ENCODE measurements around the gene FANCE. TPM values are rescaled to one million over a fixed set of nuclear protein-coding genes. Genes with fewer than 3 reads are reported as not detected.

The FANCE gene
- total RNA-seq, 2 experiments from 2014 or later: 14.9 to 15.9 TPM

DNA sequence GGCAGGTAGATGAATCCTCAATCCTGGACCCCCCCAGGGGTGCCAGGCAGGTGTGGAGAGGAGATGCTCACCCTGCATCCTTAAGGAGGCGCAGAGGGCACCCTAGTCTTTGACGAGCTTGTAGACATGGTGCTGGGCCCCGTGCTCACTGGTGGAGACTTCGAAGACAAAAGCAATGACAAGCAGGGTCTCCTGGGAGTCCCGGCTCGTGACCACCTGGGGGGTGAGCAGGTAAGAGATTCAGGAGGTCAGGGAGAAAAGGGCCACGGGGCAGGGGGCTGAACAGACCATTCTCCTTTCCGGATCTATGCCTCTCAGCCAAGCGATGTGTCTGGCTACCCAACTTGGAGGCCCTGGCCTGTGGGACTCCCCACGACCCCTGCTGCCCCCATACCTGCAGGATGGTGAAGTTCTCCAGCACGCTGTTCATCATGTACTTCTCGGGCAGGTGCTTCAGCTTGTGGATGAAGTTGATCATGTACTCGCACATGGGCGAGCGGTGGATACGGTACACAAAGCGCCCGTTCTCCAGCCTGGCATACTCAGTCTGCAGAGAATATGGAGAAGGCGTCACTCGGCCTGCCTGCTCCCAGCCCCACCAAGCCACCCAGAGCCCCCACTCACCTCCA is 22.9 kb downstream of the FANCE start:
- Mint-ChIP-seq H3K9me3 (no peaks in the 10 kb centered on the region), H3K36me3 (peaks cover 8% of the 10 kb centered on the region), H3K27ac (no peak overlapping the region), H3K4me3 (no peak overlapping the region), H3K4me1 (peaks cover 20% of the 10 kb centered on the region), H3K27me3 (no peaks in the 10 kb centered on the region)
- POLR2A ChIA-PET: no interaction called here
- DNase-seq: no peak
- no peak for ATAC-seq (ENCODE audit: low read depth)

DNA sequence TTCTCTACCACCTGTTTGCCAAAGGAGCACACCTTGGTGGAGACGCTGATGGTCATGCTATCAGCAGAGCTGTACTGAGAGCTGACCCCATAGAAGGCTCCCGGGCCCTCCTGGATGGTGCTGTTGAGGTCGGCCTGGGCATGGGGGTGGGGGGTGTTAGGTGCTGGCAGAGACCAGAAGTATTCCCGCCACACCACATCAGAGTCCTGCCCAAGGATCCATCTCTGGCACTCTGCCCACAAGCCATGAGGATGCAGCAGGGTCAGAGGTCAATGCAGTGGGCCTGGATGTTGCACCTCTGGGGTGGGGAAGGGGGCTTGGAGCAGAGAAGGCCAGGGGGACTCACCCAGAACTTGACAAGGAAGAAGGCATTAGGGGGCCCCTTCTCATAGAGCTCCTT is 23.4 kb downstream of the FANCE start:
- DNase-seq (no peak), ATAC-seq (ENCODE audit: low read depth) (no peak)
- Mint-ChIP-seq H3K9me3 (no peaks in the 10 kb centered on the region), H3K36me3 (peaks cover 4% of the 10 kb centered on the region), H3K27me3 (peaks cover 2% of the 10 kb centered on the region), H3K4me3 (no peak overlapping the region), H3K27ac (no peak overlapping the region), H3K4me1 (peaks cover 15% of the 10 kb centered on the region)
- POLR2A ChIA-PET: no interaction called here

DNA sequence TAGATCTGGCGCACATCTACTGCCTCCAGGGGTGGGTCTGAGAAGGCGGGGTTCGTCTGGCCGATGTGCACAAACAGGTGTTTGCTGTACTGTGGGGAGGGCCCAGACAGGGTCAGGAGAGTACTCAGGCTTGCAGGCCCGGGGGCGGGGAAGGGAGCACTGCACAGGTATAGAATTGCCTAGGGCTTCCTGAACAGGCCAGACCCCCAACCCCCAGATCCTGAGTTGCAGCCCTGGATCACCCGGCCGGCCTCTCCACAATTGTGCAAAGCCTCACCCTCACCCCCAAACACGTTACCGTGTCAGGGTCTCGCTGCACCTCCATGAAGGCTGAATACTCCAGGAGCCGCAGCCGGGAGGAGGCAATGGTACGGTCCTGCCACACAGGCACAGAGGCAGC is 23.9 kb downstream of the FANCE start:
- ATAC-seq (ENCODE audit: low read depth) (no peak), DNase-seq (no peak)
- Mint-ChIP-seq H3K27me3 (peaks cover 2% of the 10 kb centered on the region), H3K4me1 (peaks cover 12% of the 10 kb centered on the region), H3K4me3 (no peak overlapping the region), H3K9me3 (no peaks in the 10 kb centered on the region), H3K27ac (no peak overlapping the region), H3K36me3 (peaks cover 1% of the 10 kb centered on the region)
- POLR2A ChIA-PET: no interaction called here

DNA sequence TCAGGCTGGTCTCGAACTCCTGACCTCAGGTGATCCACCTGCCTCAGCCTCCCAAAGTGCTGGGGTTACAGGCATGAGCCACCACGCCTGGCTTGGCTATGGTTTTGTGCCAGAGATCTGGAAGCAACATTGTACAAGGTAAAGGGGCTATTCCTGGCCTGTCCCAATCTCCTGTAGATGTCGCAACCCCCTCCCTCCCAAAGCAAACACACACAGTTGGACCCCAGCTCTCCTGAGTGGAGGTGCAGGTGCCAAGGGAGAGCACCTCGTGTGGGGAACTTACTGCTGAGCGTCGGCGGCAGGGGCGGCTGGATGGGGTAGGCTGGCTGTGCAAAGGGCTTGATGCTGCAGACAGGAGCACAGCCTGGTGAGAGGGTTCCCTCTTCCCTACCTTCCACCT is 24.9 kb downstream of the FANCE start:
- POLR2A ChIA-PET: interaction anchor here (0.6 to 1.2 kb wide), 2 partner anchors 12 to 64 kb away, joined by 3 to 4 read pairs; no protein-coding TSS in a partner anchor
- no peak for DNase-seq
- Mint-ChIP-seq H3K9me3 (no peaks in the 10 kb centered on the region), H3K27ac (no peak overlapping the region), H3K36me3 (peaks cover 1% of the 10 kb centered on the region), H3K4me1 (peaks cover 4% of the 10 kb centered on the region), H3K27me3 (peaks cover 5% of the 10 kb centered on the region), H3K4me3 (no peak overlapping the region)
- no peak for ATAC-seq (ENCODE audit: low read depth)

DNA sequence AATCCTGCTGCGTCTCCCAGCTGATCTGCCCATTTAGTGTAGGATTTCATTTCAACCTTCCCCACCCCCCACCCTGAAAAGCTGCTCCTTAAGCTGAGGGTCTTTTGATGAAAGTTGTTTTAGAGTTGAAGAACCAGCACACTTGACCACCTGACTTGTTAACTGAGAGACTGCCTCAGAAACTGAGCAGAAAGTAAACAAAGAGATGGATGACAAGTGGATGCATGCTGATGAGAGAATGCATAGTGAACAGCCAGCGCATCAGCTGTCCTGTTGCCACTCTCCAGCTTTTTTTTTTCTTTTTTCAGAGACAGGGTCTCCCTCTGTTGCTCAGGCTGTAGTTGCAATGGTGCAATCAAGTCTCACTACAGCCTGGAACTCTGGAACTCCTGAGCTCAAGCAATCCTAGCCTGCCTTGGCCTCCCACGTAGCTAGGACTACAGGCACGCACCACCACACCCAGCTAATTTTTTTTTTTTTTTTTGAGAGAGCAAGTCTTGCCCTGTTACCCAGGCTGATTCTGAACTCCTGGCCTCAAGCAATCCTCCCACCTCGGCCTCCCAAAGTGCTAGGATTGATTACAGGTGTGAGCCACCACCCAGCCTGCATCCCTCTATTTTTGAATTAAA is 25.5 kb downstream of the FANCE start:
- H3K4me3 Mint-ChIP-seq: no peak overlapping the region
- H3K4me1 Mint-ChIP-seq: peaks cover 1% of the 10 kb centered on the region
- ATAC-seq (ENCODE audit: low read depth): no peak
- peaks cover 1% of the 10 kb centered on the region for H3K36me3 Mint-ChIP-seq
- DNase-seq: no peak
- no peak overlapping the region for H3K27ac Mint-ChIP-seq
- POLR2A ChIA-PET: interaction anchor here (0.6 to 1.2 kb wide), 2 partner anchors 11 to 63 kb away, joined by 3 to 4 read pairs; no protein-coding TSS in a partner anchor
- H3K9me3 Mint-ChIP-seq: no peaks in the 10 kb centered on the region
- peaks cover 5% of the 10 kb centered on the region for H3K27me3 Mint-ChIP-seq

DNA sequence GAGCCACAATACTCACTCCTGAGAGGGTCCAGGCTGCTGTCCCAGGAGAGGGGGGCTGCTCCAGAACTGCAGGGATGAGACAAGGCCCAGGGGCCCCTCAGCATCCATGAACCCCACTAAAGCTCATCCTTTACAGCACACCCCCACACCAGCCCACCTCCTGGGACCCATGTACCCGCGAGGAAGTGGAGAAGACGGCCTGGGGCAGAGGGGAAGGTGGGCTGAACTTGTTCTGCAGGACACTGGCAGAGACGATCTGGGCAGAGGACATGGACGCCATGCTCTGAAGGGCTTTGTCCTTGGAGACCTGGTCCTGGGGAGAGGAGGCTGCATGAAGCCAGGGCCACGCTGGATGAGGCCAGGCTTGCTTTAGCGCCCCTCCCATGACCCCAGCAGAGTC is 26.1 kb downstream of the FANCE start:
- no peak overlapping the region for H3K27ac Mint-ChIP-seq
- no peaks in the 10 kb centered on the region for H3K4me1 Mint-ChIP-seq
- DNase-seq: no peak
- no peak for ATAC-seq (ENCODE audit: low read depth)
- peaks cover 5% of the 10 kb centered on the region for H3K27me3 Mint-ChIP-seq
- H3K4me3 Mint-ChIP-seq: no peak overlapping the region
- no peaks in the 10 kb centered on the region for H3K9me3 Mint-ChIP-seq
- POLR2A ChIA-PET: interaction anchor here (1.2 kb wide), 1 partner anchor 11 kb away, joined by 4 read pairs; no protein-coding TSS in a partner anchor
- H3K36me3 Mint-ChIP-seq: no peaks in the 10 kb centered on the region

DNA sequence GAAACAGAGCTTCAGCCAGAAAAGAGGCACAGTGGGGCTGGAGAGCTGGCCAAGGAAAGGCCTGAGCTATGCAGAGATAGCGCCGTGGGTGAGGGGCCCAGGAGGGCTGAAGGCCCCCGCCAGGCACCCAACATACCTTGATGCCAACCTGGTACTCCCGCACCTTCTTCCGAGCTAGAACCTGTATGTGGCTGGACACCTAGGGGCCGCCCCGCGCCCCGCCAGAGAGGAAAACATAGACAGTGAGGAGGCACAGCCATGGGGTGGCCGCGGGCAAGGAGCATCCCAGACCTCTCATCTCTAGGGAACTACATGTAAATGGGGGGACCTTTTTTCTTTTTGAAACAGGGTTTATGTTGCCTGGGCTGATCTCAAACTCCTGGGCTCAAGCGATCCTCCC is 28.0 kb downstream of the FANCE start:
- POLR2A ChIA-PET: no interaction called here
- H3K27ac Mint-ChIP-seq: no peak overlapping the region

DNA sequence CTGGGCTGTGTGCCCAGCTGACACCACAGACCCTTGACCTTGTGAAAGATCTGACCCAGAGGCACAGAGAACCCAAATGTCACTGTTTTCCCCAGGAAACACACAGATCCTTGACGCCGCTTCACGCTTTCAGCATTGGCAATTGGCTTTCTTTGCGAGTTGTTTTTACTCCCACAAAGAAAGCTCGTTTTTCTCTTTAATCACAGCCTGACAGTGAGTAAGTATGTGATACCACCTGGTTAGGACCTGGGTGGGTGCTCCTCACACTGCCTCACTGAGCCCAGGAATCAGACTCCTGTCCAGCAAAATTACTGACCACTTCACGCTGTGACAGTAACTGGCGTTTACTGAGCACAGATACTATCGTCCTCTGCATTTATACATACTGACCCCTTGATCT is 29.1 kb downstream of the FANCE start:
- ATAC-seq (ENCODE audit: low read depth) (no peak), DNase-seq (no peak)
- Mint-ChIP-seq H3K27ac (no peak overlapping the region), H3K4me3 (no peak overlapping the region), H3K36me3 (no peaks in the 10 kb centered on the region), H3K9me3 (no peaks in the 10 kb centered on the region), H3K27me3 (peaks cover 5% of the 10 kb centered on the region), H3K4me1 (no peaks in the 10 kb centered on the region)
- POLR2A ChIA-PET: no interaction called here

More for the DNA sequence above, 28.0 kb downstream of the FANCE start:
- Mint-ChIP-seq H3K27me3 (peaks cover 5% of the 10 kb centered on the region), H3K4me1 (no peaks in the 10 kb centered on the region), H3K4me3 (no peak overlapping the region), H3K36me3 (no peaks in the 10 kb centered on the region), H3K9me3 (no peaks in the 10 kb centered on the region)
- no peak for ATAC-seq (ENCODE audit: low read depth)
- DNase-seq: no peak

DNA sequence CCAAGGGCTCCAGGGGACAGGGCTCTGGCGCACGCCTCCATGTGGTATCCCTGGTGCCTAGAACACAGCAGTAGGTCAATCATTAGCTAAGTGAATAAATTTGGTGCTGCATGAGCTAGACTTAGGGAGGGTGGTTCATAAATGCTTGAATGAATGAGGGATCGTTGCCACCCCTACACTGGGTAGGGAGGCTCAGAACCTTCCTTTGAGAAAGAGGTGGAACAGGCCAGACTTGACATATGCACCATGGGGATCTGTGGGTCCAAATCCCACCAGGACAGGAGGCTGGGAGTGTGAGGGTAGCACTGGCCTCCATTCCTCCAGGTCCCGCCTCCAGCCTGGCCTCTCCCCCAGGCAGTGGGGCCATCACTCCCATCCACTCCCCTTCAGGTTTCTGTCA is 30.9 kb downstream of the FANCE start:
- H3K27ac Mint-ChIP-seq: no peak overlapping the region
- ATAC-seq (ENCODE audit: low read depth): no peak
- peaks cover 2% of the 10 kb centered on the region for H3K4me1 Mint-ChIP-seq
- H3K9me3 Mint-ChIP-seq: no peaks in the 10 kb centered on the region
- H3K27me3 Mint-ChIP-seq: peaks cover 5% of the 10 kb centered on the region
- POLR2A ChIA-PET: no interaction called here
- no peak overlapping the region for H3K4me3 Mint-ChIP-seq
- H3K36me3 Mint-ChIP-seq: no peaks in the 10 kb centered on the region
- DNase-seq: no peak

DNA sequence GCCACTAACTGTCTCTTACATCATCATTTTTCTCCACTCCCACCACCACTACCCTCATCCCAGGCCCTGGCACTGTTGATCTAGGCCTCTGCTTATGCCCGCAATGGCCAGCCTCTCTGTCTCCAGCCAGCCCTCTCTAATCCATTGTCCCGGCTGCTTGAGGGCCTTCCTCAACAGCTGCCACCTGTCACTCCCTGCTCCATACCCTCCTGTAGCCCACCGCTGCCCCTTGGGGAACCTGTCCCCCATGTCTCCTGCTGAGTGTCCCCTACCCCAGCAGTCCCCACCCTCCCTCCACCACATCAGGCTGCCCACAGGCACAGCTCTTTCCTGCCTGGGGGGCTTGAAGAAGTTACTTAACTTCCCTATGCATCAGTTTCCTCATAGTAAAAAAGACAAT is 31.4 kb downstream of the FANCE start:
- Mint-ChIP-seq H3K27me3 (peaks cover 5% of the 10 kb centered on the region), H3K9me3 (no peaks in the 10 kb centered on the region)
- POLR2A ChIA-PET: no interaction called here

DNA sequence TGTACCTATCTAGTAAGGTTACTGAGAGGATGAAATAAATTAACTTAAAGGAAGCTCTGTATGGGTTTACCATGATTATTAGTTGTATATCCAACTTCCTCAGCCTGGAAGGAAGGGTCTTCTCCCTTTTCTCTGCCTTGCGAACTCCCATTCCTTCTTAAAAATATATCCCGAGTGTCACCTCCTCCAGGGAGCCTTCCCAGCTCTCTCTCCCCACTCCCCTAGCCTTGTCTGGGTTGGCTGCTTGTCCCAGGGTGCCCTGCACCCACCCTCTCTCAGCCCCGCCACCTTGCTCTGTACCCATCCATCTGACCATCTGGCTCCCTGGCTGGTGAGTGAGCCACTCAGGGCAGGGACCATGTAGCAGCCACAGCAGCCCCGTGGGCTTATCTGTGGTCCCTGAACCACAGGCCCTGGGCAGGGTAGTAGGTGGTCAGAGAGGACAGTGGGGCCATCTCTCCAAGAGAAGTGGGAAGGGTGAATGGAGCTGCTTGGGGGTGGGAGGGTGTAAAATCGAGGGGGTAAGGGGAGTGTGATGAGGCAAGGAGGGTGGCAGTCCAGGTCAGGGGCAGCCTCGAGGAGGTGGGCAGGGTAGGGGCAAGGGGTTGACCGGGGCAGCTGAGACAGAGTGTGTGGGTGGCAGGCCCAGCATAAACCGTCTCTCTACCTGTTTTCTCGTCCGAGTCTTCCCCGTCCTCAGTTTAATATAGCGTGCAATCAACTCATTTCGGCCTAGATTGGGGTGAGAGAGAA is 31.9 kb downstream of the FANCE start:
- Mint-ChIP-seq H3K27ac (no peak overlapping the region), H3K4me1 (peaks cover 3% of the 10 kb centered on the region), H3K4me3 (no peak overlapping the region), H3K36me3 (no peaks in the 10 kb centered on the region), H3K27me3 (peaks cover 5% of the 10 kb centered on the region), H3K9me3 (no peaks in the 10 kb centered on the region)
- DNase-seq: no peak
- ATAC-seq (ENCODE audit: low read depth): no peak
- POLR2A ChIA-PET: no interaction called here

More for the DNA sequence above, 31.4 kb downstream of the FANCE start:
- peaks cover 3% of the 10 kb centered on the region for H3K4me1 Mint-ChIP-seq
- H3K27ac Mint-ChIP-seq: no peak overlapping the region
- no peak overlapping the region for H3K4me3 Mint-ChIP-seq
- DNase-seq: no peak
- H3K36me3 Mint-ChIP-seq: no peaks in the 10 kb centered on the region
- ATAC-seq (ENCODE audit: low read depth): no peak

DNA sequence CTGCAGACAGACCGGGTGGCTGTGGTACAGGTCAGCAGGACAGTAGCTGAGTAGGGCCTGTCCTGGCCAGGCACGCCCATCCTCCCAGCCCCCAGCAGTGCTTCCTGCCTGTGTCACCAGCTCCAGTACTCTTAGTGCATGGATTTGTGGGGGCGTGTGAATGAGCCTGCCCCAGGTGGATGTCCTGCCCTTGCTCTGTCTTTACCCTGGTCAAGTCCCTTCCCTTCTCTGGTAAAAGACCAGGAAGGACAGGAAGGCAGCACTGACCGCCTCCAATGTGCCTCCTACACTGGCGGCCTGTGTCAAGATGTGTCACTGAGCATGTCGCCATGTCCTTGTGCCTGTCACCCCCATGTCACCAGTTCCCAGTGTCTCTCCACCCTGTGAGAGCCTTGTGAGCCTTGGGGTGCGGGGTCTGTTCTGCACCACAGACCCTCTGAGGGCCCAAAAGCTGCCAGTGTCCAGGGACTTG is 32.8 kb downstream of the FANCE start:
- Mint-ChIP-seq H3K27me3 (peaks cover 5% of the 10 kb centered on the region), H3K4me3 (no peak overlapping the region), H3K4me1 (peaks cover 3% of the 10 kb centered on the region), H3K36me3 (no peaks in the 10 kb centered on the region), H3K9me3 (no peaks in the 10 kb centered on the region), H3K27ac (no peak overlapping the region)
- POLR2A ChIA-PET: no interaction called here
- ATAC-seq (ENCODE audit: low read depth) (no peak), DNase-seq (no peak)

DNA sequence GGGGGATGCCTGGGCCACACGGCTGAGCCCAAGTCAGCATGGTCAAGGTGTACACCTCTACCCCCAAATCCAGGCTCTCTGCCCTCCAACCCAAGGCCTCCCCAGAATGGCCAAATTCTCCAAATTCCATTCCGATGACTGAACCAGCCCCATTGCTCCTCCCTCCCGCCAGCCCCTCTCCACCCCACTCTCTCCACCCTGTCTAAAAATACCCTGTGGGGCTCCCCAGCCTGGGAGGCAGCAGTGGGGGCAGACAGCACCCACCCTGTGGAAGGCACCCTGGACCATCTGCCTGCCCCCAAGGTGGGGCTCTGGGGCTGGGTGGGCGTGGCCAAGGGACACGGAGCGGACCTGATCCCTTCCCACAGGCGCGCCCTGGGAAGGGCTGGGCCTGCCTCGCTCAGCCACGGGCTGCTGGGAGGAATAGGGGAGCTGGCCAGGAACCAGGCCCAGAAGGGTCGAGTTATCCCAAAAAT is 33.3 kb downstream of the FANCE start:
- POLR2A ChIA-PET: no interaction called here
- H3K4me3 Mint-ChIP-seq: no peak overlapping the region
- ATAC-seq (ENCODE audit: low read depth) (no peak), DNase-seq (no peak)
- H3K27me3 Mint-ChIP-seq: peaks cover 4% of the 10 kb centered on the region
- H3K27ac Mint-ChIP-seq: no peak overlapping the region
- no peaks in the 10 kb centered on the region for H3K9me3 Mint-ChIP-seq
- peaks cover 3% of the 10 kb centered on the region for H3K4me1 Mint-ChIP-seq
- no peaks in the 10 kb centered on the region for H3K36me3 Mint-ChIP-seq
